ENCODE measurements around the gene PLA2G4A.
A peak's percentile ranks its signal among the peaks of the same experiment; 100 is the strongest.

Gene PLA2G4A

GRCh38 chr1:186974774-186975181 is 146.0 kb downstream of the PLA2G4A start:
- TF ChIP-seq CTCF (IDR thresholded peaks at IDR 0.05; ENCODE audit: poor library complexity, severe bottlenecking) = no peak
- no peaks in the 10 kb centered on the region for H3K36me3 ChIP-seq (ENCODE audit: low read depth)
- ATAC-seq (ENCODE audit: low read depth) = peak; percentile 91
- no peaks in the 10 kb centered on the region for H3K27me3 ChIP-seq (ENCODE audit: insufficient read depth, poor library complexity, severe bottlenecking)
- no peaks in the 10 kb centered on the region for H3K9me3 ChIP-seq (ENCODE audit: severe bottlenecking)
- no peak for DNase-seq (ENCODE audit: low spot score)
- H3K4me3 ChIP-seq (ENCODE audit: severe bottlenecking) = no peak overlapping the region
- peaks cover 10% of the 10 kb centered on the region for H3K4me1 ChIP-seq (ENCODE audit: insufficient read depth, poor library complexity, severe bottlenecking)
- H3K27ac ChIP-seq (ENCODE audit: poor library complexity, severe bottlenecking) = peak overlapping the region; percentile 6

- no peak for TF ChIP-seq CTCF (IDR thresholded peaks at IDR 0.05; ENCODE audit: poor library complexity, severe bottlenecking)
- no peak for ATAC-seq (ENCODE audit: low read depth)
- no peak for DNase-seq (ENCODE audit: low spot score)
- Histone ChIP-seq H3K9me3 (ENCODE audit: severe bottlenecking) (no peaks in the 10 kb centered on the region), H3K4me1 (ENCODE audit: insufficient read depth, poor library complexity, severe bottlenecking) (peaks cover 10% of the 10 kb centered on the region), H3K27me3 (ENCODE audit: insufficient read depth, poor library complexity, severe bottlenecking) (no peaks in the 10 kb centered on the region), H3K36me3 (ENCODE audit: low read depth) (no peaks in the 10 kb centered on the region), H3K27ac (ENCODE audit: poor library complexity, severe bottlenecking) (peak overlapping the region; percentile 6), H3K4me3 (ENCODE audit: severe bottlenecking) (no peak overlapping the region)
Observed at GRCh38 chr1:186975220-186975619, 146.5 kb downstream of the PLA2G4A start.

GRCh38 chr1:186976700-186977099 is 148.0 kb downstream of the PLA2G4A start:
- Histone ChIP-seq H3K27ac (ENCODE audit: poor library complexity, severe bottlenecking) (no peak overlapping the region), H3K27me3 (ENCODE audit: insufficient read depth, poor library complexity, severe bottlenecking) (no peaks in the 10 kb centered on the region), H3K4me1 (ENCODE audit: insufficient read depth, poor library complexity, severe bottlenecking) (peaks cover 10% of the 10 kb centered on the region), H3K9me3 (ENCODE audit: severe bottlenecking) (no peaks in the 10 kb centered on the region), H3K36me3 (ENCODE audit: low read depth) (no peaks in the 10 kb centered on the region; the same call in 1 of the 2 replicates), H3K4me3 (ENCODE audit: severe bottlenecking) (no peak overlapping the region)
- no peak for DNase-seq (ENCODE audit: low spot score)
- no peak for ATAC-seq (ENCODE audit: low read depth)
- no peak for TF ChIP-seq CTCF (IDR thresholded peaks at IDR 0.05; ENCODE audit: poor library complexity, severe bottlenecking)

- no peak for TF ChIP-seq CTCF (IDR thresholded peaks at IDR 0.05; ENCODE audit: poor library complexity, severe bottlenecking)
- Histone ChIP-seq H3K36me3 (ENCODE audit: low read depth) (no peaks in the 10 kb centered on the region; the same call in 1 of the 2 replicates), H3K4me1 (ENCODE audit: insufficient read depth, poor library complexity, severe bottlenecking) (peaks cover 10% of the 10 kb centered on the region), H3K27me3 (ENCODE audit: insufficient read depth, poor library complexity, severe bottlenecking) (no peaks in the 10 kb centered on the region), H3K27ac (ENCODE audit: poor library complexity, severe bottlenecking) (no peak overlapping the region), H3K4me3 (ENCODE audit: severe bottlenecking) (no peak overlapping the region), H3K9me3 (ENCODE audit: severe bottlenecking) (no peaks in the 10 kb centered on the region)
- ATAC-seq (ENCODE audit: low read depth) = peak; percentile 34; the same call in 1 of the 3 replicates
- DNase-seq (ENCODE audit: low spot score) = no peak
Observed at GRCh38 chr1:186977266-186977957, 148.7 kb downstream of the PLA2G4A start.
